Mucosa of descending colon (tissue), 3 donors: ENCODE data around the gene ARHGAP42. TPM values are rescaled to one million over a fixed set of nuclear protein-coding genes. Genes with fewer than 3 reads are reported as not detected.
"Not testable (repeated sequence)": the region's sequence is repeated elsewhere in the genome, so short reads cannot be mapped to it uniquely, and the experiment has no call there.

ENCODE experiments used
- ATAC-seq: fragments of 200-7000 bp; cut with Tn5 transposase; one replicate; pipeline ENCODE4 v1.9.1; 2020; ENCODE audit warnings: mild to moderate bottlenecking, moderate library complexity
- DNase-seq, 3 donors: peaks; one replicate each; pipeline ENCODE4 v3.0.0-alpha.2; 2020
- H3K36me3 ChIP-seq: fragments of 200-600 bp; one replicate; pipeline ENCODE4 v1.8.0; 2021; ENCODE audit warnings: low read depth, mild to moderate bottlenecking
- H3K4me1 ChIP-seq: fragments of 200-600 bp; one replicate; pipeline ENCODE4 v1.8.0; 2021; ENCODE audit warnings: low read depth, mild to moderate bottlenecking
- H3K4me3 ChIP-seq: fragments of 200-600 bp; one replicate; pipeline ENCODE4 v1.8.0; 2021; ENCODE audit warnings: mild to moderate bottlenecking
- H3K9me3 ChIP-seq: fragments of 200-600 bp; one replicate; pipeline ENCODE4 v1.8.0; 2021; ENCODE audit warnings: mild to moderate bottlenecking
- CTCF ChIP-seq: fragments of 200-600 bp; IDR thresholded peaks from one replicate; pipeline ENCODE4 v1.8.0; 2022; ENCODE audit warnings: antibody characterized with exemption, mild to moderate bottlenecking
- intact Hi-C, 2 donors: fragments of 100-400 bp; cut with DNase I in 1 of 2; cut with micrococcal nuclease in 1 of 2; formaldehyde crosslinking; loops; one replicate each; pipeline versions ENCODE4 v1.11.0 to v1.11.1; 2022; cut with DNase I, micrococcal nuclease
- total RNA-seq, 3 donors: library from RNA; stranded (reverse); fragmentation: NEBNext Ultra II Directional in 2 of 3; extraction: Animal tissue kit (Norgen Biotek cat#: 25700) in 2 of 3; gene quantifications; one replicate each; pipeline versions ENCODE4 v1.2.1 to v1.2.4, GENCODE V29; 2021 to 2023
- donor health status: DM: no; HTN: no; CAD: no; lungs with moderate emphysema.
- donor health status: DM: no; HTN: no; CAD: no.
- donor health status: DM: no; HTN: yes; CAD: no.

The ARHGAP42 gene
- total RNA-seq, 3 donors from 2014 or later, result 17.6 to 38.9 (median 18.8) TPM

GRCh38 chr11:100640646-100641045 lies 46.4 kb upstream of the ARHGAP42 start:
- no peak for ATAC-seq
- DNase-seq, result no peak
- no peak for TF ChIP-seq CTCF
- intact Hi-C loops, result loop anchor here in 1 of 2 donors (10.0 kb wide), 1 partner anchor 46 kb away; no protein-coding TSS in a partner anchor
- Histone ChIP-seq H3K4me1 (no peaks in the 10 kb centered on the region), H3K9me3 (no peaks in the 10 kb centered on the region), H3K36me3 (no peaks in the 10 kb centered on the region), H3K4me3 (no peak overlapping the region)

DNA sequence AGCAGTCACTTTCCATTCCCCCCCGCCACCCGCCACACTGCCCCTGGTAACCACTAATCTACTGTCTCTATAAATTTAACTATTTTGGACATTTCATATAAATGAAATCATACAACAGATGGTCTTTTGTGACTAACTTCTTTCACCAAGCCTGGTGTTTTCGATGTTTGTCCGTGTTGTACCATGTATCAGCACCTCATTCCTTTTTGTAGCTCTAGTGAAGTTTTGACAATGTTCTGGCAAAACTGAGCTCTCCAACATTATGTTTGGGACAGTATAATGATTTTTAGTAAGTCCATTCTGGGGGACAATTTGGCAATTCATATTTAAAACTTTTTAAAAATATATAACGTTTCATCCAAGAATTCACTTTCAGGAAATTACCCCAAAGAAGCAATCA lies 45.6 kb upstream of the ARHGAP42 start:
- Histone ChIP-seq H3K36me3 (no peaks in the 10 kb centered on the region), H3K9me3 (no peaks in the 10 kb centered on the region), H3K4me1 (no peaks in the 10 kb centered on the region), H3K4me3 (no peak overlapping the region)
- no peak for ATAC-seq
- no peak for TF ChIP-seq CTCF
- intact Hi-C loops, result loop anchor here in 1 of 2 donors (10.0 kb wide), 1 partner anchor 47 kb away; no protein-coding TSS in a partner anchor
- no peak for DNase-seq

DNA sequence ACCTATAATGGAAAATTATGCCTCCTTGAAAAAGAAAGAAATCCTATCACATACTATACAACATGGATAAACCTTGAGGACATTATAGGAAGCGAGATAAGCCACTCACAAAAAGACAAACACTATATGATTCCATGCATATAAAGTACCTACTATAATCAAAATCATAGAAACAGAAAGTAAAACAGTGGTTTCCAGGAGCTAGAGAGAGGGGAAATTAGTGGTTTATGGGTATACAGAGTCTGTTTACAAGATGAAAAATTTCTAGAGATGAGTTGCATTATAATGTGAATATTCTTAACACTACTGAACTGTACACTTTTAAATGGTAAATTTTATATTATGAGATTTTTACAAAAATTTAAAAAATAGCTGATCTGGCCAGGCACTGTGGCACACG lies 40.5 kb upstream of the ARHGAP42 start:
- no peak for DNase-seq
- TF ChIP-seq CTCF, result no peak
- Histone ChIP-seq H3K4me1 (no peaks in the 10 kb centered on the region), H3K4me3 (no peak overlapping the region), H3K9me3 (no peaks in the 10 kb centered on the region), H3K36me3 (no peaks in the 10 kb centered on the region)
- intact Hi-C loops, result loop anchor here in 1 of 2 donors (10.0 kb wide), 1 partner anchor 52 kb away; no protein-coding TSS in a partner anchor
- no peak for ATAC-seq

DNA sequence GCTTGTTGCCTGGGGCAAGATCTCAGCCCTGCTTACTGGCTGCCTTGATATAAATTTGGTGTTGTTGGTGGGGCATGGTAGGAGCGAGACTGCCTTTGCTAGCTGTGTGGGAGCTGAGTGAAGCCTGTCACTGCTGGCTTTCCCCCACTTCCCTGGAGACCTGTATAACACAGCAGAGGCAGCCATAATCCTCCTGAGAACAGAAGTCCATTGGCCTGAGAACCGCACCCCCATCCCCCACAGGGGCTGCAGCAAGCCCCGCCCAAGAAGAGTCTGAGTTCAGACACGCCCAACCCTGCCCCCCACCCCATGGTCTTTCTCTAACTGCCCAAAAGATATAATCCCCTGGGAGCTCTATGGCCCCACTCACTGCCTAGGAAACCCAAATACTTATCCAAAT lies 39.2 kb upstream of the ARHGAP42 start:
- Histone ChIP-seq H3K9me3 (no peaks in the 10 kb centered on the region), H3K4me1 (no peaks in the 10 kb centered on the region), H3K4me3 (no peak overlapping the region), H3K36me3 (no peaks in the 10 kb centered on the region)
- TF ChIP-seq CTCF, result no peak
- ATAC-seq (no peak), DNase-seq (no peak)
- intact Hi-C loops, result loop anchor here in 1 of 2 donors (10.0 kb wide), 1 partner anchor 53 kb away; no protein-coding TSS in a partner anchor

DNA sequence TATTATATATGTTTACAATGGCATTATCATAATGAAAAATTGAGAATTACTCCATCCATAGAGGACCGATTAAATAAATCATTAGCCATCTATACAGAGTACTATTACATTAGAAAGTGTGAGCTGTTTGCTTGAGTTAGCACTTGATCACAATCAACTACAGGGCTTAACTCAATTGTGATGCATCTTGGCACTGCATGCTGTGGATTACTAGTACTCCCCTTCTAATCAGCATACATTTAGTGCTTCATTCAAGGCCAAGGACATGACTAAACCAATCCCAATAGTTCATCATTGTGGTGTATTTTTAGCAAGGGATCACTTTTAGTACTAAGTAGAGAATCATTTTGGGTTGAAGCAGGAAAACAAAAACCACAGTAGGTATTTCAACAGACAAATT lies 23.5 kb upstream of the ARHGAP42 start:
- intact Hi-C loops, result no loop called here
- no peak for DNase-seq
- ATAC-seq, result no peak
- H3K36me3 ChIP-seq, result no peaks in the 10 kb centered on the region
- TF ChIP-seq CTCF, result no peak
- H3K4me1 ChIP-seq, result no peaks in the 10 kb centered on the region
- H3K9me3 ChIP-seq, result no peaks in the 10 kb centered on the region
- H3K4me3 ChIP-seq, result no peak overlapping the region

GRCh38 chr11:100663996-100664395 lies 23.1 kb upstream of the ARHGAP42 start:
- Histone ChIP-seq H3K36me3 (no peaks in the 10 kb centered on the region), H3K9me3 (no peaks in the 10 kb centered on the region), H3K4me3 (no peak overlapping the region), H3K4me1 (no peaks in the 10 kb centered on the region)
- ATAC-seq (no peak), DNase-seq (no peak)
- intact Hi-C loops, result no loop called here
- no peak for TF ChIP-seq CTCF

DNA sequence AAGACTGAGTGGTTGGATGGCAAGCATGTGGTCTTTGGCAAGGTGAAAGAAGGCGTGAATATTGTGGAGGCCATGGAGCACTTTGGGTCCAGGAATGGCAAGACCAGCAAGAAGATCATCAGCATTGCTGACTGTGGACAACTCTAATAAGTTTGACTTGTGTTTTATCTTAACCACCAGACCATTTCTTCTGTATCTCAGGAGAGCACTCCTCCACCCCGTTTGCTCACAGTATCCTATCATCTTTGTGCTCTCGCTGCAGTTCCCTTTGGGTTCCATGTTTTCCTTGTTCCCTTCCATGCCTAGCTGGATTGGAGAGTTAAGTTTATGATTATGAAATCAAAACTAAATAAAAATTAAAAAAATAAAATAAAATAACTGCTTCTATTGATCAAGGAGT lies 20.3 kb upstream of the ARHGAP42 start:
- H3K4me1 ChIP-seq, H3K4me3 ChIP-seq, DNase-seq, H3K9me3 ChIP-seq, ATAC-seq, H3K36me3 ChIP-seq, intact Hi-C loops: not testable (repeated sequence)
